WERI-Rb-1 (cell line): Measurements from ENCODE around the gene ASPSCR1.
A peak's percentile ranks its signal among the peaks of the same experiment; 100 is the strongest.

Experiments
- DNase-seq: peaks from one replicate; pipeline ENCODE4 v3.0.0-alpha.2; 2020
- H3K27ac ChIP-seq: fragments of 250-450 bp; sonication (Bioruptor Pico); 2 replicates; pipeline ENCODE4 v1.5.1; 2020; ENCODE audit warnings: mild to moderate bottlenecking, moderate library complexity
- H3K27me3 ChIP-seq: fragments of 250-450 bp; sonication (Bioruptor Pico); 2 replicates; pipeline ENCODE4 v1.5.1; 2021; ENCODE audit warnings: mild to moderate bottlenecking, low read depth, moderate library complexity; ENCODE audit not compliant: insufficient read depth, severe bottlenecking
- H3K36me3 ChIP-seq: fragments of 250-450 bp; sonication (Bioruptor Pico); 2 replicates; pipeline ENCODE4 v1.5.1; 2020; ENCODE audit warnings: mild to moderate bottlenecking, moderate library complexity
- H3K4me3 ChIP-seq: 2 replicates; pipeline ENCODE4 v1.5.1; 2011; ENCODE audit warnings: low read depth, mild to moderate bottlenecking, control low read depth, low read length
- H3K9me3 ChIP-seq: fragments of 250-450 bp; sonication (Bioruptor Pico); 2 replicates; pipeline ENCODE4 v1.5.1; 2021; ENCODE audit warnings: mild to moderate bottlenecking, moderate library complexity; ENCODE audit not compliant: severe bottlenecking
- CTCF ChIP-seq: IDR thresholded peaks from 2 replicates; pipeline ENCODE4 v1.5.1; 2011; ENCODE audit warnings: low read depth, mild to moderate bottlenecking, control low read depth, inconsistent platforms, low read length

ASPSCR1 gene

GRCh38 chr17:81934098-81934757, 43.2 kb upstream of the ASPSCR1 start:
- Histone ChIP-seq H3K27me3 (no peaks in the 10 kb centered on the region), H3K27ac (no peak overlapping the region), H3K9me3 (no peaks in the 10 kb centered on the region), H3K36me3 (peaks cover 42% of the 10 kb centered on the region), H3K4me3 (no peak overlapping the region)
- no peak for DNase-seq
- no peak for TF ChIP-seq CTCF

- Histone ChIP-seq H3K27ac (no peak overlapping the region), H3K36me3 (peaks cover 38% of the 10 kb centered on the region), H3K9me3 (no peaks in the 10 kb centered on the region), H3K4me3 (no peak overlapping the region), H3K27me3 (no peaks in the 10 kb centered on the region)
- peak; percentile 19 for DNase-seq
- no peak for TF ChIP-seq CTCF
Measured at GRCh38 chr17:81934850-81935708, 42.4 kb upstream of the ASPSCR1 start.

- Histone ChIP-seq H3K27ac (no peak overlapping the region), H3K4me3 (no peak overlapping the region), H3K36me3 (peaks cover 36% of the 10 kb centered on the region), H3K9me3 (no peaks in the 10 kb centered on the region), H3K27me3 (no peaks in the 10 kb centered on the region)
- TF ChIP-seq CTCF: no peak
- no peak for DNase-seq
Measured at GRCh38 chr17:81935709-81936084, 41.7 kb upstream of the ASPSCR1 start.

GRCh38 chr17:81939218-81939617, 38.2 kb upstream of the ASPSCR1 start:
- H3K9me3 ChIP-seq: no peaks in the 10 kb centered on the region
- no peak overlapping the region; the same call in 1 of the 2 replicates for H3K27ac ChIP-seq
- H3K36me3 ChIP-seq: peaks cover 18% of the 10 kb centered on the region
- DNase-seq: no peak
- H3K27me3 ChIP-seq: no peaks in the 10 kb centered on the region
- H3K4me3 ChIP-seq: no peak overlapping the region
- TF ChIP-seq CTCF: no peak

- Histone ChIP-seq H3K9me3 (peaks cover 4% of the 10 kb centered on the region), H3K4me3 (no peak overlapping the region), H3K27ac (no peak overlapping the region), H3K36me3 (peaks cover 11% of the 10 kb centered on the region), H3K27me3 (no peaks in the 10 kb centered on the region)
- TF ChIP-seq CTCF: no peak
- DNase-seq: no peak
Measured at GRCh38 chr17:81939881-81940385, 37.5 kb upstream of the ASPSCR1 start.
